SK-MEL-5 (cell line): ENCODE measurements around the gene SHANK2. TPM values are rescaled to one million over a fixed set of nuclear protein-coding genes. Genes with fewer than 3 reads are reported as not detected.

Source experiments
- DNase-seq: peaks from one replicate; pipeline ENCODE4 v3.0.0-alpha.2; 2016; ENCODE audit warnings: low read depth, low spot score
- in situ Hi-C: cut with HindIII; loops from 2 replicates; pipeline ENCODE4 v1.10.0; 2016; ENCODE audit warnings: low sequenced_read_pairs, high pct_unique_total_duplicates, low pct_unique_long_range_greater_than_20kb
- total RNA-seq: library from RNA; depleted of rRNA; stranded (reverse); fragments of >200 nt; shearing (Covaris generic); gene quantifications from 2 replicates; pipeline ENCODE4 v1.2.3, GENCODE V29; 2014

The SHANK2 gene
- total RNA-seq, 1 experiment from 2014 or later, result 0.13 TPM

- DNase-seq, result no peak
- in situ Hi-C loops, result no loop called here
These were observed 3.1 kb downstream of the SHANK2 start for GRCh38 chr11:71249301-71249700.

- in situ Hi-C loops, result no loop called here
- no peak for DNase-seq
These were observed 3.7 kb downstream of the SHANK2 start for GRCh38 chr11:71248656-71249055.

DNA sequence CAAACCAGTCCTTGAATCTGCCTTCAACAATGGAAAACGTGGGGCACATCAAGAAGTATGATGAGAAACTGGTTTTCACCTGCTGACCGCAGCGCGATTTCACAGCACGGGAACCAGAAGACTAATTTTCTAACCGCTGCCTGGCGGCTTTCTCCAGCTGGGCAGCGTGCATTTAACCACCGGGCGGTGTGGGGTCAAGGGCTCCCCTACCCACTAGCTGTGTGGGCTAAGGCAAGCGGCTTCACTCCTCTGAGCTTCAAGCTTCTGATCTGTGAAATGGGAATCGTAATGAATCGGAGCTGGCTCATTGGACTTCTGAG lies 4.2 kb downstream of the SHANK2 start:
- in situ Hi-C loops, result no loop called here

DNA sequence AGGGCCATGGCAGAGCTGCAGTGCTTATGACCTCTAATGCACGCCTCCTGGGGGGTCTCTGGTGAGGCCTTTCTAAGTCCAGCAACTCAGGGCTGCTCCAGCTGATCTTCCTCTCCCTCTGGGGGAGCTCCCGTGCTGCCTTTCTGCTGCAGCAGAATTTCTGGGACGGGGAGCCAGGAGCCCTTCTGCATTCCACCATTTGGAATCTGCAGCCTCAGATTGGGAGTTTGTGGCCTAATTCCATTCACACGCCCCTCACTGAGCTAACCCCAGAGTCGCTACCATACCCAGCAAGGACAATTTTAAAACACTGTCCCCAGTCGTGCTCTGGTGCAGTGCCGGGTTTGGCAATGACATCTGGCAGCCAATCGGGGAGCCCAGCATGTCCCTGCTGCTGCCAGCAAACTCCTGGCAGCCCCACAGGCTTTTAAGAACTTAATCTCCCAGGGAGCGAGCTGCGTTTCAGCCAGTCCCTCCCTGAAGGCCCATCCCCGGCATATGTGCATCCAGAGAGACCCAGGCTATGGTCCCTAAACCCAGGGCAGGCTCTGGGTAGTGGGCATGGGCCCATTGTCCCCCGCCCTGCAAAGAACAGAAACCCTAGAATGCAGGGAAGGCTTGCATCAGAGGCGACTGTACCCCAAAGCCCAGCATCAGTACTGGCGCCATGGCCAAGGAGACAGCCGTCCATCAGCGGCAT lies 4.7 kb downstream of the SHANK2 start:
- in situ Hi-C loops, result no loop called here
- DNase-seq, result no peak

More for the DNA sequence above, 4.2 kb downstream of the SHANK2 start:
- no peak for DNase-seq

DNA sequence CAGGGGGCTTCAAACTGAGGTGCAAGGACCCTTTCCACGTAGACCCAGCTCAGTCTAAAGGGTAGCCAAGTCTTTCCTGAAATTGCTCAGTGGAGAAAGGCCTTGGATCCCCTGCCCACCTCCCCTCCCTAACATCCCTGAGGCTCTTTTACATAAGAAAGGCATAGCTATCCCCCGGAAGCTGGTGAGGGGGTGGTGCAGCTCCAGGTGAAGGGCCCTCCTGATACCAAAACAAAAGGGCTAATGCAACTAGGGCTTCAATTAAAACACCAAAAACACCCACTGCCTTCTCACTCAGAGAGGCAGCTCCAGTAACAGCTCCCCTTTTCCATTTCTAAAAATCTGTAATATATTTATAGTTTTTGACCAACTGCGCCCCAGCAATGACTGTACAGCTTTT lies 5.8 kb downstream of the SHANK2 start:
- in situ Hi-C loops, result no loop called here
- no peak for DNase-seq

GRCh38 chr11:71245601-71246391 lies 6.6 kb downstream of the SHANK2 start:
- in situ Hi-C loops, result no loop called here
- no peak for DNase-seq

GRCh38 chr11:71244116-71244810 lies 8.1 kb downstream of the SHANK2 start:
- DNase-seq, result no peak
- in situ Hi-C loops, result no loop called here

DNA sequence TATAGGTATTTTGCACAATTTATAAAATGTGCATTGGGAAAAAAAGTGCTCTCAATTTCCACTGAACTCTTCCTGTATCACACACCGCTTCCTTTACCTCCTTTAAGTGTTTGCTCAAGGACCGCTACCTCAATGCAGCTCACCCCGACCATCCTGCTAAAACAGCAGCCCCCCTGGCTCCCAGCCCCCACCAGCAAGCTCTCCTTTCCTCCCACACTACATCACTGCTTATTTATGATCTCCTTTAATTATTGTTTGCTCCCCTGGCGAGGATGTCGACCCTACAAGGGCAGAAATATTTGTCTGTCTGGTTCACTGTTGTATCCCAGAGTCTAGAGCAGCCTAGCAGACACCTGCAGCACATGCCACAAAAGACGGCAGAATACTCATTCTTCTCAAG lies 10.0 kb downstream of the SHANK2 start:
- in situ Hi-C loops, result no loop called here
- DNase-seq, result no peak

GRCh38 chr11:71241721-71242259 lies 10.6 kb downstream of the SHANK2 start:
- DNase-seq, result no peak
- in situ Hi-C loops, result no loop called here

GRCh38 chr11:71240865-71241691 lies 11.3 kb downstream of the SHANK2 start:
- DNase-seq, result peak; percentile 98
- in situ Hi-C loops, result no loop called here

GRCh38 chr11:71240061-71240690 lies 12.2 kb downstream of the SHANK2 start:
- in situ Hi-C loops, result no loop called here
- no peak for DNase-seq

DNA sequence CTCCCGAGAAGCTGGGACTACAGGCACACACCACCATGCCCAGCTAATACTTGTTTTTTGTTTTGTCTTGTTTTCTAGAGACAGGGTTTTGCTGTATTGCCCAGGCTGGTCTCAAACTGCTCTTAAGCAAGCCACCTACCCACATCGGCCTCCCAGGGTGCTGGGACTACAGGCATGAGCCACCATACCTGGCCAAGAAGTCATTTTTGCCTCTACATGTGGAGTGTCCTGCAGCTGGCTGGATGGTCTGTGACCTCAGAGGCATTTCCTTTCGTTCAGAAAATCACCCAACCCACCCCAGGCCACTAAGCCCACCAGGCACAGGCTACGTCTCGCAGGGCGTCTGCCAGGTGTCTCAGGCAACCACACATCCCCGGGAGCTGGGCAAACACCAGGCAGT lies 12.8 kb downstream of the SHANK2 start:
- no peak for DNase-seq
- in situ Hi-C loops, result no loop called here

DNA sequence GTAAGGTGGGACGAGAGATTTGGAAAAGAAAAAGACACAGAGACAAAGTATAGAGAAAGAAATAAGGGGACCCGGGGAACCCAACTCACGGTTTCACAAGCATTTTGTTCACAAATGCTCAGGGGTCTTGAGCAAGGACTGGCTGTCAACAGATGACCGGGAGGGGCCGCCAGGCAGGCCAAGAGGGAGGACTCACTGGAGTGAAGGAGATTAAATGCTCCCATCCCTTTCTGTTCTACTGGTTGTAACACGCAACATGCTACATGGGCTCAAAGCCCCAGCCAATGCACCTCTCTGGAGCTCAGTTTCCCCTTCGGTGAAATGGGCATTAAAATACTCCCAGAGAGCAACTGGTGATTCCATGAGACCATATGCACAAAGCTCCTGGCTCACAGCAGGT lies 13.4 kb downstream of the SHANK2 start:
- in situ Hi-C loops, result no loop called here
- DNase-seq, result no peak

- DNase-seq, result no peak
- in situ Hi-C loops, result no loop called here
These were observed 14.0 kb downstream of the SHANK2 start for GRCh38 chr11:71238285-71238875.

- in situ Hi-C loops, result no loop called here
- no peak for DNase-seq
These were observed 14.5 kb downstream of the SHANK2 start for GRCh38 chr11:71237853-71238252.

DNA sequence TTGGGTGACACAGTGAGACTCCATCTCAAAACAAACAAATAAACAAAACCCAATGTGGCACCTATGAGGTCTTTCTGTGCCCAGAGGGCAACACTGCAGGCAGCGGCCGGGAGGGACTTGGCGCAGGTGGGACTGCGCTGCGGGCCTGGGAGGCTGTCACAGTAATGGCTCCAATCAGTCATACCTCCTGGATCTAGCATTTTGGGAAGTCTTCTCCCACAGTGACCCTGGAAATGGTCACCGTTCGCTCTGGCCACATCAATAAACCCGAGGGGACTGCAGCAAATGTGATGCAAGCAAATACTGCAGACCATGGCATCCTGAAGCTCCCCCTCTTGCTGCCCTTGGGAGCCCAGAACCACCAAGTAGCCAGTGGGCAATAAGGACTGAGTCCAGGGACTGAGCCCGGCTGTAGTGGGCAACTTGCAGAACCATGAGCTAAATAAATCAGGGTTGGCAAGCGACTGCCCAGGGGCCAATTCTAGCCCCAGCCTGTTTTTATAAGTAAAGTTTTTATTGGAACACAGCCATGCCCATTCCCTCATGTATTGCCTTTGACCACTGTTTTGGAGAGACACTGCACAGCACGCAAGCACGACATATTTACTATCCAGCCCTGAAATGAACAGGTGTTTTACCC lies 15.4 kb downstream of the SHANK2 start:
- in situ Hi-C loops, result no loop called here
- DNase-seq, result no peak
